HG02938 (cell line): ENCODE data around the gene GPATCH4.
"Not testable (repeated sequence)": the region's sequence is repeated elsewhere in the genome, so short reads cannot be mapped to it uniquely, and the experiment has no call there.

ENCODE experiments used
- ATAC-seq: cut with Tn5 transposase; IDR thresholded peaks from one replicate; pipeline ENCODE4 v1.9.1; 2021; ENCODE audit warnings: mild to moderate bottlenecking, moderate library complexity; ENCODE audit not compliant: unreplicated experiment

Gene GPATCH4

GRCh38 chr1:156581661-156582387, 19.5 kb downstream of the GPATCH4 start:
- no peak for ATAC-seq

- ATAC-seq, result no peak
Observed at GRCh38 chr1:156579472-156579871, 21.8 kb downstream of the GPATCH4 start, which contains the start of gene TTC24. Gene TTC24 (plus strand): TSS chr1:156579723. CDS start chr1:156581365, 1,642 bp downstream.

GRCh38 chr1:156578055-156578454, 23.2 kb downstream of the GPATCH4 start:
- ATAC-seq, result no peak

GRCh38 chr1:156577550-156577949, 23.7 kb downstream of the GPATCH4 start:
- ATAC-seq, result no peak

GRCh38 chr1:156574039-156574633, 27.1 kb downstream of the GPATCH4 start:
- no peak for ATAC-seq

- ATAC-seq, result no peak
Observed at GRCh38 chr1:156572663-156573018, 28.6 kb downstream of the GPATCH4 start.

- peak; percentile 58 for ATAC-seq
Observed at GRCh38 chr1:156571919-156572662, 29.2 kb downstream of the GPATCH4 start, which contains the start of gene IQGAP3. Gene IQGAP3 (minus strand): TSS chr1:156572565. CDS start chr1:156572529, 36 bp downstream.

- ATAC-seq, result no peak
Observed at GRCh38 chr1:156571261-156571852, 29.9 kb downstream of the GPATCH4 start.

- no peak for ATAC-seq
Observed at GRCh38 chr1:156566436-156566835, 34.8 kb downstream of the GPATCH4 start.

GRCh38 chr1:156565519-156565918, 35.8 kb downstream of the GPATCH4 start:
- ATAC-seq, result no peak

- no peak for ATAC-seq
Observed at GRCh38 chr1:156560585-156561163, 40.6 kb downstream of the GPATCH4 start.

GRCh38 chr1:156559797-156560385, 41.4 kb downstream of the GPATCH4 start:
- ATAC-seq, result no peak

- ATAC-seq, result no peak
Observed at GRCh38 chr1:156559086-156559796, 42.0 kb downstream of the GPATCH4 start.

GRCh38 chr1:156556354-156556753, 44.9 kb downstream of the GPATCH4 start:
- no peak for ATAC-seq

- ATAC-seq, result no peak
Observed at GRCh38 chr1:156555715-156556114, 45.6 kb downstream of the GPATCH4 start.

GRCh38 chr1:156554971-156555370, 46.3 kb downstream of the GPATCH4 start:
- ATAC-seq, result no peak

GRCh38 chr1:156553860-156554485, 47.3 kb downstream of the GPATCH4 start:
- no peak for ATAC-seq

- ATAC-seq, result not testable (repeated sequence)
Observed at GRCh38 chr1:156552937-156553336, 48.3 kb downstream of the GPATCH4 start.

GRCh38 chr1:156552518-156552917, 48.8 kb downstream of the GPATCH4 start:
- ATAC-seq, result no peak
